ENCODE data around the gene KSR1.
"Not testable (repeated sequence)": the region's sequence is repeated elsewhere in the genome, so short reads cannot be mapped to it uniquely, and the experiment has no call there.

KSR1 gene

DNA sequence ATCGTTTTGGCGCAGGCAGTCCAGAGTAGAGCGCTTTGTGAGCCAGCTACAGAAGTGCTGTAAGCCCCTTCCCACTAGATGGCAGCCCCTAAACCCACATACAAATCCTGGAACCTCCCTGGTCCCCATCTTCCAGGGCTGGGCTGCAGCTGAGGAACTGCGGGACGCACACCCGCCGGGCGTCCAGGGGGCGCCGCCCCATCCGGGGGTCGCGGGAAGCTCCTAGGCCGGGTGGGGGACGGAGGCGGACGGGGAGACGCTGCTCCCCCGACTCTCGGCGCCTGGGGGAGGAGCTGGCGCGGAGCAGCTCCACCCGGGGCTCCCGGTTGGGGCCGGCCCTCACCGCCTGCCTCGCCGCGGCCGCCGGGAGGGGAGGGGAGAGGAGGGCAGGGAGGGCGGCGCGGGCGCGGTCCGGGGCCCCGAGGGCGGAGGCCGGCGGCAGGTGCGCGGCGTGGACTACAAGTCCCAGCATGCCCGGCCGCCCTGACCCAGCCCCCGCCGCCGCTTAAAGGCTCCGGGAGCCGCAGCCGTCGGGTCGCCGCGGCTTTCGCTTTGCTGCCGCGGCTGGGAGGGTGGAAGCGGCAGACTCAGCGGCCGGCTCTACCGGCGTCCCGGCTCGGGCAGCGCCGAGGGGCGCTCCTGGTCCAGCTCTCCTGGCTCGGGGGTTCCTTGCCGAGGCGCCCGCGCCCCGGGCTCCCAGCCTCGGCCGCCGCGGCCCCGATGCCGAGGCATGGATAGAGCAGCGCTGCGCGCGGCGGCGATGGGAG is at the start of gene KSR1:
Gene KSR1 (plus strand): TSS at position 535 of the 767 bp plus-strand sequence. CDS start 196 bp downstream, at position 731.
- in situ Hi-C loops (cut with HindIII; ENCODE audit: low sequenced_read_pairs): no loop called here

DNA sequence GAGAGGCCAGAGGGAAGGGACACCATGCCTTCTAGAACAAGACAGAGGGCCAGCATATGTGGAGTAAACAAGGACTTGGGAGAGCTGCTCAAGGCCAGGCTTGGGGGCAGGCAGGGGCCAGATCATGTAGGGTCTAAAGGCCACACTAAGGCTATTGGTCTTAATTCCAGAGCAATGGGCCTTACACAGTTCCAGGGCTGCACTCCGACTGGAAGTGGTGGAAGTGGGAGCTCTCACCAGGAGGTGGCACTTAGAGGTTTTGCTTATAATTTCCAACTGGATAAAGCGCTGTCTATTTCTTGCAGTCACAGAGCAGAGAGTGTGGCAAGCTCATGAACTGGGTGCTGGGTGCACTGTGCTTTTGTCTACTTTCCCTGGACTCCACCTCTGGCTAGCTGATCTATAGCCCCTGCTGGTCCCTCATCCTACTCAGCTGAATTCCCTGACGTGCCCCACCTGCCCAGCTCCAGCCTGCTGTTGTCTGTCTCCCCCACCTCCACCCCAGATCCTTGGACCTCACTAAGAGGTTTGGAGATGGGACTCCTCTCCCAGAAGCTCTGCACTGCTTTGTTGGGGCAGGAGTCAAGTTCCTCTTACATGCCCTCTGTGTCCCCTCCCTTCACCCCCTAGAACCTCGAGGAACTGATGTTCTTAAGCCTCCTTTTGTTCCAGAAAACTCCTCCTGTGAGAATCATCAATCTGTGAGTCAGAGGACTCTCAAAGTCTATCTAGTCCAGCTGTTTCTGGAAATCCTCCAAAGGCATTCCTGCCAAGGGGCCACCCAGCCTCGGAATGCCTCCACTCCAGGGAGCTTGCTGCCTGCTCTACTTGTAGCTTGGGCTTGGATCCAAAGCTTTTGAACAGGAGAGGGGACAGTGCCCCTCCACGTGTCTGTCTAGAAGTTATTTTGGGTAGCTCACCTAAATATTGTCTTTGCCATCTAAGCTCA is 48.1 kb upstream of the KSR1 start:
- in situ Hi-C loops (cut with HindIII; ENCODE audit: low sequenced_read_pairs): no loop called here

- in situ Hi-C loops (cut with HindIII; ENCODE audit: low sequenced_read_pairs): no loop called here
Measured at GRCh38 chr17:27408891-27409290, 47.4 kb upstream of the KSR1 start.

- in situ Hi-C loops (cut with HindIII; ENCODE audit: low sequenced_read_pairs): not testable (repeated sequence)
Measured at GRCh38 chr17:27412158-27412557, 44.1 kb upstream of the KSR1 start.

DNA sequence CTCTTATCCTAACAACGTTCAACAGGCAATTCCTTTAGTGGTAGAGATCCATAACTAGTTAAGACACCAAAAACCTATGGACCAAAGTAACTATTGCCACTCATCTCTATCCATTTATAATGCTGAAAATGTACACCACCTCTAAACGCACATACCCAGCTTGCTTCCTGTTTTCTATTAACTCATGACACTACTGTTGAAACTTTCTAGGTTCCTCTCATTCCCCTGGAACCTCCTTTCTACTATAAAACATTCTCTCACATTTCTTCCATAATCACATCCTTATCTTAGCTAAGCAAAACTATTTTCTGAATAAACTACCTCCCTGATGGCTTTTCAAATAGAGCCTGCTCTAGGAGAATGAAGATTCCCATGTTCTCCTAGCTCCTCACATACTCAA is 42.9 kb upstream of the KSR1 start:
- in situ Hi-C loops (cut with HindIII; ENCODE audit: low sequenced_read_pairs): no loop called here

DNA sequence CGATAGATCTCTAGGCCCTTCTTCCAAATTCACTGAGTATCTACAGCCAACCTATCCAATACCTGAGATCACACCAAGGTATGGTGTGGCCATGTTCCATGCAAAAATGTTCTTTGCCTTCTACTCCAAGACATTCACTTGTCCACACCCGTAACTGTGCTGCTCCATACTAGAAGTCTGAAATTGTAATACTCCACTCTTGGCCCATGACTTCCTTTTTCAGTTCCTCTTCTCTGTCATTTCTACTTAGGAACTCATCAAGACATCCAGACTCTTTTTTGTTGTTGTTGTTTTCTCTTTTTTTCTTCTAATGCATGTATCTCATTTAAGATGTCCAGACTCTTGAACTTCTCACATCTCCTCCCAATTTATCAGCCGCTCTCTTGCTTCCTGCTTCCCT is 42.5 kb upstream of the KSR1 start:
- in situ Hi-C loops (cut with HindIII; ENCODE audit: low sequenced_read_pairs): no loop called here

GRCh38 chr17:27414271-27414670 is 42.0 kb upstream of the KSR1 start:
- in situ Hi-C loops (cut with HindIII; ENCODE audit: low sequenced_read_pairs): no loop called here

DNA sequence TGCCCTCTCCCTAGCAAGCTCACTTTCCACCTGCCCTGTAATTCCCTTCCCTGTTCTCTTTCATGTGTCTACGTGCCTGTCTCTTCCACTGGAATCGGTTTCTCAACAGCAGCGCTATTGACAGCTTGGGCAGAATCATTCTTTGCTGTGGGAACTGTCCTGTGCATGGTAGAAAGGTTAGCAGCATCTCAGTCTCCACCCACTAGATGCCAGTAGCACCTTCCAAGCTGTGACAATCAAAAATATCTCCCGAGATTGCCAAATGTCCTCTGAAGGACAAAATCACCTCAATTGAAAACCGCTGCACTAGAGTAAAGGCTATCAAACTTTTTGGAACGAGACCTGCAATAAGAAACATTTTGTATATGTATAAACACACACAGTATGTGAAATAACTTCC is 41.6 kb upstream of the KSR1 start:
- in situ Hi-C loops (cut with HindIII; ENCODE audit: low sequenced_read_pairs): no loop called here

GRCh38 chr17:27415120-27415795 is 41.0 kb upstream of the KSR1 start:
- in situ Hi-C loops (cut with HindIII; ENCODE audit: low sequenced_read_pairs): no loop called here

DNA sequence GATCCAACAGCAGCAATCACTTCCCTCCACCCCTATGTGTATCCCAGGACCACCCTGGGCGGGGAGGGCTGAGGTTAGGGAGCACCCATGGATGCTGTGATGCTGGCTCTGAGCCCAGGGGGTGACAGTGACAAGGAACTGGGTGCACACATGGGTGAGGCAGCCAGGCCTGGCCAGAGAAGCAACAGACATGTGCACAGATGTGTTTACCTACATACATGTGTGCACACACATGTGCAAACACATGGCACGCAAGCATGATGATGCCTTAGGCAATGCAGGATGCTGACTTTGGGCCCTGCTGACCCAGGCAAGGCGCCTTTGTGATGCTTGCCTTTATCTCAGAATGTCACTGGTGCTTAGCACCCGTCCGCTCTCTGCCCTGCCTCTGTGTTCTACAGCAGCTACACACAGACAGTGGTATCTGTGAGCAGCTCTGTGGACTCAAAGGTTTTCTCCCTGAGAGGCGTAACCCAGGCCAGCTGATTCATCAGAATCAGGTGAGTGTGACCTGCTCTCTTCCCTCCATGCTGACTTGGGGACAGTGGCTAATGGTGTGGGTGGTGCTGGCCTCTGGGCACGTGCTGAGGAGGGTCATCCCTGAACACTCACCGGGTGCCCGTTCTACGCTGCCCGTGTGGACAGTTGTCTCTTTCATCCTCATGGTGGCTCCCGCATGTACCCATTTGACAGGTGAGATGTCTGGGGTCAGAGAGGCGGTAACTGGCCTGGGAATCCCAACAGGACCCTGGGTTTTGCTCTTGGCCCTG is 38.5 kb upstream of the KSR1 start:
- in situ Hi-C loops (cut with HindIII; ENCODE audit: low sequenced_read_pairs): no loop called here

GRCh38 chr17:27418366-27418615 is 38.0 kb upstream of the KSR1 start:
- in situ Hi-C loops (cut with HindIII; ENCODE audit: low sequenced_read_pairs): no loop called here

- in situ Hi-C loops (cut with HindIII; ENCODE audit: low sequenced_read_pairs): no loop called here
Measured at GRCh38 chr17:27419156-27419555, 37.1 kb upstream of the KSR1 start.

DNA sequence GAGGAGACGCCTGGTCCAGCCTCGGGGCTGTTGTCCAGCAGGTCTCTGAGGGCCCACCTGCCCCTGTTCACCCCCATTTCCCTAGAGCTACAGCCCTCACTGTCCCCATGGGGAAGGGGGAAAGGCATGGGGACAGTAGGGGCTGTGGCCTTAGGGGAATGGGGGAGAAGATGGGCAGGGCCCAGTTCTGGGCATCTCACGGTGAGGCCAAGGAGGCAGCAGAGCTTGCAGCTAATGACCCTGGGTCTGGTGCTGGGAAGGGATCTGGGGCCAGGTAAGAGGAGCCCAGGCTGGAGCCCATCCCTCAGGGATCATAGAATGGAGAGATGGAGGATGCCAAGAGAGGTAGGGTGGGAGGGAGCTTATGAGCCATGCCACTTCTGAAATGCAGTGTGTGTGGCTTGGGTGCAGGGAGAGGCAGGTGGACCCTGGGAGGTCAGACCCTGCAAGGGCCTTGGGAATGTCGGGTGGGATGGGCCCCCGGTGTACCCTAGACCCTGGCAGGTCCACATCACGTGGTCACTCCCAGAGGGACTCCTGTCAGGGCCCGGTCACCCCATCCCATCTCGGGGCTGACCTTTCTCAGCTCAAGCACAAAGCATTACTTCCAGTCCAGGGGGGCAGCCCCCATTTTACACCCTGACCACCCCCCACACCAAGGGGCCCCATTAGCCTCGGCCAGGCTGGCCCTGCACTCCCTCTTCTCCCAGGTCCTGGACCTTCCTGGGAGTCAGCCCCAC is 35.9 kb upstream of the KSR1 start:
- in situ Hi-C loops (cut with HindIII; ENCODE audit: low sequenced_read_pairs): no loop called here

DNA sequence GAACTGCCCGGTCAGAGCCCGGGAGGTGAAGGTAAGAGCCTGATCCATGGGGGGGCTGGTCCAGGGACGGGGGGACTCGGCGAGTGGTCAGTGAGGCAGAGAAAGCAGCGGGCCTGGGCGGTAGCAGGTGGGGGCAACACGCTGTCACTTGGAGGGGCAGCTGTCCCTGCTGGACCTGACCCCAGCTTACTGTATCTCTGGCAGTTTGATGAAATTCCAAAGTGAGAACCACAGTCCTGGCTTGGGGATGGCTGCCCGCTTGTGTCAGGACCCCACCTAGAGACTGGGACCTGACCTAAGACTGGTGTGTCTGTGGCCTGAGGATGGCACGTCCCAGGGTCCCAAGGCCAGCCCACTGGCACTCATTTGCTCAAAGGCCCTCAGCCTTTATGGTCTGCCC is 35.1 kb upstream of the KSR1 start:
- in situ Hi-C loops (cut with HindIII; ENCODE audit: low sequenced_read_pairs): no loop called here

- in situ Hi-C loops (cut with HindIII; ENCODE audit: low sequenced_read_pairs): not testable (repeated sequence)
Measured at GRCh38 chr17:27421626-27422025, 34.6 kb upstream of the KSR1 start.

GRCh38 chr17:27422601-27423000 is 33.6 kb upstream of the KSR1 start:
- in situ Hi-C loops (cut with HindIII; ENCODE audit: low sequenced_read_pairs): no loop called here

GRCh38 chr17:27423651-27424050 is 32.6 kb upstream of the KSR1 start:
- in situ Hi-C loops (cut with HindIII; ENCODE audit: low sequenced_read_pairs): no loop called here

DNA sequence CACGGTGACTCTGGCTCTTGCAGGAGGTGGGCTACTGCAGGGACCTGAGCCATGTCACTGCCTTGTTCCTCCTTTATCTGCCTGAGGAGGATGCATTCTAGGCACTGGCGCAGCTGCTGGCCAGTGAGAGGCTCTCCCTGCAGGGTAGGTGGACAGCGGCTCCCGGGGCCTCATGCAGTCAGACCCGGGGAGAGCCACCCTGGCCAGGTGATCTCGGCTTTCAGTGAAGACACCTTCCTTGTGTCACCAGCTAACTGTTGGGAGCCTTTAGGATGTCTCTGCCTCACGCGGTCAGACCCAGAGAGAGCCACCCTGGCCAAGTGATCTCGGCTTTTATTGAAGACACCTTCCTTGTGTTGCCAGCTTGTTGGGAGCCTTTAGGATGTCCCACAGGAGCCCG is 31.7 kb upstream of the KSR1 start:
- in situ Hi-C loops (cut with HindIII; ENCODE audit: low sequenced_read_pairs): no loop called here

DNA sequence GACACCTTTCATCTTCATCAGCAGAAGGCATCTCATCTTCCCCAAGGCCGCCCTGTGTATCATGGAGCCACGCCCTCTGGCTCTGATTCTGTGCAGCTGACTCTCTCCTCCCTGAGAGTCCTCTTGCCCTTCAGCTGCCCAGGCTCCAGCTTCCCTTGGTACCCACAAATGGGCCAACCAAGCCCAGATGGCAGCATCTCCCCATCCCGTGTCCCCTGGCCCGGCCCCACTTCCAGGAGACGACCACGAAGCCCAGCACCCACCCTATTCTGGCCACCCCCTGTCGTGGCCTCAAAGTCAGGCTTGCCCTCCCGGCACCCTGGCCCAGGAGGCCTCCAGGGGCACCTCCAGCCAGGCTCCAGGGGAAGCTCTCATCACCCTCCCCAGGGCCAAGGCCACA is 31.3 kb upstream of the KSR1 start:
- in situ Hi-C loops (cut with HindIII; ENCODE audit: low sequenced_read_pairs): no loop called here

GRCh38 chr17:27425571-27425970 is 30.7 kb upstream of the KSR1 start:
- in situ Hi-C loops (cut with HindIII; ENCODE audit: low sequenced_read_pairs): not testable (repeated sequence)

Measured in DLD1 (cell line).